Astrocyte of the cerebellum (primary cell): Measurements from ENCODE around the gene TRDMT1.

Source experiments
- DNase-seq: peaks from one replicate; pipeline ENCODE4 v3.0.0-alpha.2; 2011; ENCODE audit warnings: low read depth
- H3K4me3 ChIP-seq: 2 replicates; pipeline ENCODE4 v1.5.1; 2011; ENCODE audit warnings: mild to moderate bottlenecking, low read depth, low read length, moderate library complexity
- CTCF ChIP-seq: IDR thresholded peaks from 2 replicates; pipeline ENCODE4 v1.5.1; 2012; ENCODE audit warnings: low read length, low read depth, moderate library complexity, mild to moderate bottlenecking; ENCODE audit errors: missing control alignments
- in situ Hi-C: cut with HindIII; loops from 2 replicates; pipeline ENCODE4 v1.10.0; 2017; ENCODE audit warnings: low sequenced_read_pairs

TRDMT1 gene

GRCh38 chr10:17237149-17237527, 35.7 kb upstream of the TRDMT1 start:
- no peak overlapping the region for H3K4me3 ChIP-seq
- DNase-seq: no peak
- in situ Hi-C loops: no loop called here
- no peak for TF ChIP-seq CTCF

GRCh38 chr10:17236468-17237148, 35.1 kb upstream of the TRDMT1 start:
- no peak overlapping the region for H3K4me3 ChIP-seq
- TF ChIP-seq CTCF: no peak
- in situ Hi-C loops: no loop called here
- no peak for DNase-seq

GRCh38 chr10:17235136-17235535, 33.7 kb upstream of the TRDMT1 start:
- in situ Hi-C loops: no loop called here
- DNase-seq: no peak
- peak; percentile 39 for TF ChIP-seq CTCF
- peak overlapping the region; percentile 86 for H3K4me3 ChIP-seq

- in situ Hi-C loops: no loop called here
- no peak for DNase-seq
- no peak for TF ChIP-seq CTCF
- peak overlapping the region; percentile 86 for H3K4me3 ChIP-seq
These were observed 33.0 kb upstream of the TRDMT1 start for GRCh38 chr10:17234431-17234945.

GRCh38 chr10:17233286-17233991, 32.0 kb upstream of the TRDMT1 start:
- TF ChIP-seq CTCF: no peak
- in situ Hi-C loops: no loop called here
- DNase-seq: no peak
- H3K4me3 ChIP-seq: peak overlapping the region; percentile 86

GRCh38 chr10:17232276-17232960, 30.9 kb upstream of the TRDMT1 start:
- peak overlapping the region; percentile 86 for H3K4me3 ChIP-seq
- DNase-seq: no peak
- TF ChIP-seq CTCF: no peak
- in situ Hi-C loops: no loop called here
